Measurements from ENCODE around the gene SLC49A4. TPM values are rescaled to one million over a fixed set of nuclear protein-coding genes. Genes with fewer than 3 reads are reported as not detected.

The SLC49A4 gene
- total and polyA plus RNA-seq, 2 experiments from 2014 or later = 39.1 to 59.2 TPM

- no peak for DNase-seq (ENCODE audit: low spot score)
- Histone ChIP-seq H3K9me3 (ENCODE audit: low read depth) (no peaks in the 10 kb centered on the region), H3K27me3 (no peaks in the 10 kb centered on the region), H4K20me1 (ENCODE audit: insufficient read depth, poor library complexity, severe bottlenecking) (no peaks in the 10 kb centered on the region), H3K4me2 (no peak overlapping the region), H3K79me2 (no peaks in the 10 kb centered on the region), H3K4me3 (no peak overlapping the region), H3K4me1 (ENCODE audit: insufficient read depth) (no peaks in the 10 kb centered on the region), H3K9me2 (replicated peaks; ENCODE audit: insufficient read depth) (no peaks in the 10 kb centered on the region), H2AFZ (no peak overlapping the region), H3K27ac (no peak overlapping the region), H3K36me3 (replicated peaks; ENCODE audit: insufficient read depth, low read depth) (no peaks in the 10 kb centered on the region)
- WGBS (ENCODE audit: low lambda C conversion rate, missing lambda C conversion rate) = 94% methylated on average over 3 of the region's 3 CpGs
- no peak for TF ChIP-seq EZH2 (IDR thresholded peaks at IDR 0.05; ENCODE audit: borderline replicate concordance)
- TF ChIP-seq EZH2phosphoT487 (IDR thresholded peaks at IDR 0.05; ENCODE audit: low read depth, severe bottlenecking, unreplicated experiment) = no peak
- TF ChIP-seq, protein P1, sequence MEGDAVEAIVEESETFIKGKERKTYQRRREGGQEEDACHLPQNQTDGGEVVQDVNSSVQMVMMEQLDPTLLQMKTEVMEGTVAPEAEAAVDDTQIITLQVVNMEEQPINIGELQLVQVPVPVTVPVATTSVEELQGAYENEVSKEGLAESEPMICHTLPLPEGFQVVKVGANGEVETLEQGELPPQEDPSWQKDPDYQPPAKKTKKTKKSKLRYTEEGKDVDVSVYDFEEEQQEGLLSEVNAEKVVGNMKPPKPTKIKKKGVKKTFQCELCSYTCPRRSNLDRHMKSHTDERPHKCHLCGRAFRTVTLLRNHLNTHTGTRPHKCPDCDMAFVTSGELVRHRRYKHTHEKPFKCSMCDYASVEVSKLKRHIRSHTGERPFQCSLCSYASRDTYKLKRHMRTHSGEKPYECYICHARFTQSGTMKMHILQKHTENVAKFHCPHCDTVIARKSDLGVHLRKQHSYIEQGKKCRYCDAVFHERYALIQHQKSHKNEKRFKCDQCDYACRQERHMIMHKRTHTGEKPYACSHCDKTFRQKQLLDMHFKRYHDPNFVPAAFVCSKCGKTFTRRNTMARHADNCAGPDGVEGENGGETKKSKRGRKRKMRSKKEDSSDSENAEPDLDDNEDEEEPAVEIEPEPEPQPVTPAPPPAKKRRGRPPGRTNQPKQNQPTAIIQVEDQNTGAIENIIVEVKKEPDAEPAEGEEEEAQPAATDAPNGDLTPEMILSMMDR (IDR thresholded peaks at IDR 0.05; ENCODE audit: poor library complexity) = no peak
Measured at GRCh38 chr3:122908251-122908650, 113.4 kb downstream of the SLC49A4 start.

- WGBS (ENCODE audit: low lambda C conversion rate, missing lambda C conversion rate) = 87% methylated on average over 16 of the region's 16 CpGs
- TF ChIP-seq EZH2 (IDR thresholded peaks at IDR 0.05; ENCODE audit: borderline replicate concordance) = no peak
- TF ChIP-seq EZH2phosphoT487 (IDR thresholded peaks at IDR 0.05; ENCODE audit: low read depth, severe bottlenecking, unreplicated experiment) = no peak
- TF ChIP-seq, protein P1 (IDR thresholded peaks at IDR 0.05; ENCODE audit: poor library complexity) = no peak
Measured at GRCh38 chr3:122911901-122912300, 117.0 kb downstream of the SLC49A4 start.

GRCh38 chr3:122912772-122913538, 118.1 kb downstream of the SLC49A4 start:
- 96% methylated on average over 42 of the region's 76 CpGs for WGBS (ENCODE audit: low lambda C conversion rate, missing lambda C conversion rate)

More at GRCh38 chr3:122911901-122912300, 117.0 kb downstream of the SLC49A4 start:
- no peaks in the 10 kb centered on the region for H3K27me3 ChIP-seq
- H4K20me1 ChIP-seq (ENCODE audit: insufficient read depth, poor library complexity, severe bottlenecking) = no peaks in the 10 kb centered on the region
- H3K4me2 ChIP-seq = no peak overlapping the region
- H3K36me3 ChIP-seq (replicated peaks; ENCODE audit: insufficient read depth, low read depth) = no peaks in the 10 kb centered on the region
- H3K4me1 ChIP-seq (ENCODE audit: insufficient read depth) = no peaks in the 10 kb centered on the region
- H3K27ac ChIP-seq = no peak overlapping the region
- H3K9me3 ChIP-seq (ENCODE audit: low read depth) = no peaks in the 10 kb centered on the region
- H2AFZ ChIP-seq = no peak overlapping the region
- no peaks in the 10 kb centered on the region for H3K9me2 ChIP-seq (replicated peaks; ENCODE audit: insufficient read depth)
- DNase-seq (ENCODE audit: low spot score) = no peak
- no peak overlapping the region for H3K4me3 ChIP-seq
- H3K79me2 ChIP-seq = no peaks in the 10 kb centered on the region

More at GRCh38 chr3:122912772-122913538, 118.1 kb downstream of the SLC49A4 start:
- H4K20me1 ChIP-seq (ENCODE audit: insufficient read depth, poor library complexity, severe bottlenecking) = no peaks in the 10 kb centered on the region
- H3K4me3 ChIP-seq = no peak overlapping the region
- no peak overlapping the region for H3K27ac ChIP-seq
- no peaks in the 10 kb centered on the region for H3K9me3 ChIP-seq (ENCODE audit: low read depth)
- no peak overlapping the region for H2AFZ ChIP-seq
- TF ChIP-seq, protein P1 (IDR thresholded peaks at IDR 0.05; ENCODE audit: poor library complexity) = no peak
- no peak for TF ChIP-seq EZH2 (IDR thresholded peaks at IDR 0.05; ENCODE audit: borderline replicate concordance)
- TF ChIP-seq EZH2phosphoT487 (IDR thresholded peaks at IDR 0.05; ENCODE audit: low read depth, severe bottlenecking, unreplicated experiment) = no peak
- no peaks in the 10 kb centered on the region for H3K27me3 ChIP-seq
- no peak overlapping the region for H3K4me2 ChIP-seq
- H3K36me3 ChIP-seq (replicated peaks; ENCODE audit: insufficient read depth, low read depth) = no peaks in the 10 kb centered on the region
- no peaks in the 10 kb centered on the region for H3K79me2 ChIP-seq
- H3K4me1 ChIP-seq (ENCODE audit: insufficient read depth) = no peaks in the 10 kb centered on the region
- no peak for DNase-seq (ENCODE audit: low spot score)
- H3K9me2 ChIP-seq (replicated peaks; ENCODE audit: insufficient read depth) = no peaks in the 10 kb centered on the region

All from hepatocyte (in vitro differentiated cells).